GM12891 (cell line): ENCODE measurements around the gene DNM1.

ENCODE experiments used
- POLR2A ChIP-seq: IDR thresholded peaks from 2 replicates; pipeline ENCODE4 v1.6.1; 2011; ENCODE audit warnings: low read depth, low read length, control low read depth
- POLR2AphosphoS5 ChIP-seq: IDR thresholded peaks from 2 replicates; pipeline ENCODE4 v1.6.1; 2011; ENCODE audit warnings: low read depth, low read length, control low read depth
- POU2F2 ChIP-seq: IDR thresholded peaks from 2 replicates; pipeline ENCODE4 v1.6.1; 2011; ENCODE audit warnings: low read depth, mild to moderate bottlenecking, control low read depth, low read length, moderate library complexity
- SPI1 ChIP-seq: IDR thresholded peaks from 2 replicates; pipeline ENCODE4 v1.6.1; 2011; ENCODE audit warnings: low read depth, low read length, control low read depth

GRCh38 chr9:128297221-128297773 is 94.1 kb downstream of the DNM1 start:
- TF ChIP-seq POLR2A (no peak), SPI1 (no peak), POLR2AphosphoS5 (no peak), POU2F2 (no peak)
